Muscle of arm (tissue), 12 donors: ENCODE results near the gene NTM. TPM values are rescaled to one million over a fixed set of nuclear protein-coding genes. Genes with fewer than 3 reads are reported as not detected.
"Not testable (repeated sequence)": the region's sequence is repeated elsewhere in the genome, so short reads cannot be mapped to it uniquely, and the experiment has no call there.

ENCODE experiments used
- DNase-seq: peaks from one replicate; pipeline ENCODE4 v3.0.0-alpha.2; 2013
- polyA plus RNA-seq, 12 donors: library from polyadenylated mRNA; unstranded; fragments of 120-200 nt; gene quantifications; one replicate each; pipeline ENCODE4 v1.2.1, GENCODE V29; 2013; ENCODE audit not compliant: insufficient read length in 12 of 12

The NTM gene
- polyA plus RNA-seq, 12 donors, result 9.6 to 40.9 (median 22.3) TPM; not detected in 1

DNA sequence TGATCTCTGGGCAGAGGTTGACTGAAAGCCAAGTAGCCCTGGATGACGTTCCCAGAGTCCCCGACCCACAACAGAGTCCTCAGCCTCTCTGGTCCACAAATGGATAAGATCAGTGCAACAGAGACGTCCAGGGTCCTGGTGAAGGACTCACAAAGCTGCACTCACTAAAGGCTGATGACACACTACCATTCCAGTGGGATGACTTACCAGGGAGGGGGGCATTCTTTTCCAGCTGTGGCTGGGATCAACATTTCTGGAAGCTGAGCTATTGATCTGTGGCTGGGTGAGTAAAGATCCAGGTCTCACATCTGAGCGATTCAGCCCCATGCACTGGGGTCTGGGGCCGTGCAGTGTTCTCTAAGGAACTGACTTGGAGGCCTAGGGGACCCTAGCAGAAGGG, 296.2 kb downstream of the NTM start:
- no peak for DNase-seq

DNA sequence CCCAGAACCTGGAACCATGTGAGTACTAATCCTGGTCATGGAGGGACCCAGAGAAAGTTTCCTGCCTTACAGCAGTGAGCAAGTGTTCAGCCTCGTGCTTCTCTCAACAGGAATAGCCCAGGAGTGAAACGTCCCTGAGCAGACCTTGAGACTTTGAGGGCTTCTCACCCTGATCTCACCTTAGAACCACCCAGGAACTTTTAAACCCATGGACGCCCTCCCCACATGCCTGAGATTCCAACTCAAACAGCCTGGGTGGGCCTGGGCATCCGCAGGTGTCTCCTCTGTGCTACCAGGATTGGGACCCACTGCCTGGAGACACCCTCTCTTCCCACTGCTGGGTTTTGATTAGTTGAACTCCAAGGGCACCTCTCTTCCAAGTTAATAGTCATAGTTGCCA, 297.2 kb downstream of the NTM start:
- no peak for DNase-seq

DNA sequence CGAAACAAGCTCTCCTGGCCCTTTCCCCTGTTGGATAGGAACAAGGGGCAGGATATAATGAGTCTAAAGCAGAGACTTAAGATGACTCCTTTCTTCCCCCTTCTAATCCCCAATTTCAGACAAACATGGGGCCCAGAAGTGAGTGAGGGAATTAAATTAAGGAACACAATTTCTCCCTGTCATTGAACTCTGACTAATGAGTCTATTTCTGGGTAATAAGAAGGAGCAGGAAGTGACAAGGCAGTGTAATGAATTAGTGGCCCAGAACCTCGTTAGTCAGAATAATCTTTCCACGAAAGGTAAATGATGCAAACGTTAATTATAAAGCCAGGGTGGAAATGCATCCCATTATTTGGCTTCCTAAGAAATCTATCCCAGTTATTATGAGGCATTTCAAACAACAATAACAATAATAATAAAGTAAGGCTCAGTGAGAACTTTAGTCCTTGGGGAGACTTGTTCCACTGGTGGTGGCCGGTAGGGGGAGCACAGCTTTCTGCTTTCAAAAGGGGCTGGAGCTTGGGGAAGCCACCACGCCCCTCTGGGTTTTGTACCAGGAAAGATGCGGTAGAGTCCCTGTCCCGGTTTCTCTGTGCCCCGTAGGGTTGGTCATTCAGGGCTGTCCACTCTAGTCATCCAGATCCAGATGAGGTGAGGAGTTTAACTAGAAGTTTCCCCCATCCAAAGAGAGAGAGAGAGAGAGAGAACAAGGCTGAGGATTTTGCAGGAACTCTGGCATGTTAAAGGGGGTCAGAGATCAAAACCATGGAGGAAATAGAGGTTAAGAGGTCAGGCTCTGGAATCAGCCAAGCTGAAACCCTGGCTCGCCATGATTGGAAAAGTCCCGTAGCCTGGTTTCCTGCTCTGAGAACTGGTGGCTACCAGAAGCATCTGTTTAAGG, 298.3 kb downstream of the NTM start:
- DNase-seq, result no peak

DNA sequence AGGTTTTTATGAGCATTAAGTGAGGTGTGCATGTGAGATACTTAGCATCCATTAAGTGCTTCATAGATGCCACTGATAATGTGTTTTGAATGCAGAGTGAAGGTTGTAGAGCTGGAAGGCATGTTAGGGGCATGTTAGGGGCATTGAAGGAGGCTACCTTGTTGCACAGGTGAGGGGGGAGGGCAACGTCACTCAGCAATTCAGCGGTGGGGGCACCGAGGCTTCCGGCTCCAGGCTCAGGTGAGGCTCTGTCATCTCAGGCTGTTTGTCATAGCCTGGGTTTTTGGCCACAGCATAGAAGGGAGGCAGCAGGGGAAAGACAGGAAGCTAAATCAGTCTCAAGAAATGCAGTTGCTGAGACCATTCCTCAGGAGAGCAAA, 299.0 kb downstream of the NTM start:
- DNase-seq, result no peak

DNA sequence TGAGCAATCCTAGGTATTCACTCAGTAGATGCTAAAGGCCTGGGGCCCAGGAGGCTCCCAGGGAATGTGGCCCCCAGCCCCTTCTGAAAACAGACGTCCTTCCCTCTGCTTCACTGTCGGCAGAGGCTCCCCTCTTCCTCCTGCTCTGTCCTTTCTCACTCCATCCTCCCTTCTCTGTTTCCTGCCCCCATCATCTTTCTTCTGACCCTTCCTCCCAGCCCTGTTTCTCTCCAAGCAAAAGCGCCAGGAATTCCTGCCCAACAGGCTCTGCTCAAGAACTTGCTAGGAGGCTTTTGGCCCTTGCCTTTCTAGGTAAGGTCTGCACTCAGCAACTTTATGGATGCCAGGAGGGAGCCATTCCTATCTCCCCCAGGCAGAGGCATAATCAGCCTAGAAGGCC, 300.5 kb downstream of the NTM start:
- DNase-seq, result no peak

DNA sequence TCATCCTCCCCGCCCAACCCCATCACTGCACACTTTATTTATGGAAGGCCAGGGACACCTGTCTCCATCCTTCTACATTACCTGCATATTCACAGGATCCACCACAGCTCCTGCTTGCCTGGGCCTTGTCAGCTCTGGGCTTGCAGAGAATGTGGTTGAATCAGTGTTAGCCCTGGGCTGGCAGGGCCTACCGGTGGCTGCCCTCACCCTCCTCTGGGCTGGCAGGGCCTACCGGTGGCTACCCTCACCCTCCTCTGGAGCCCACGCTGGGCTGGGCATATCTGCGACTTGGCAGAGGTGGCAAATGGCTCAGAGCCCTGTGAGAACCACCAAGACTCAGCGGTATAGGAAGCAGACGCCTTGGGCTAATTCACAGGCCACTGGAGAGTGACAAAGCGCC, 300.9 kb downstream of the NTM start:
- no peak for DNase-seq

DNA sequence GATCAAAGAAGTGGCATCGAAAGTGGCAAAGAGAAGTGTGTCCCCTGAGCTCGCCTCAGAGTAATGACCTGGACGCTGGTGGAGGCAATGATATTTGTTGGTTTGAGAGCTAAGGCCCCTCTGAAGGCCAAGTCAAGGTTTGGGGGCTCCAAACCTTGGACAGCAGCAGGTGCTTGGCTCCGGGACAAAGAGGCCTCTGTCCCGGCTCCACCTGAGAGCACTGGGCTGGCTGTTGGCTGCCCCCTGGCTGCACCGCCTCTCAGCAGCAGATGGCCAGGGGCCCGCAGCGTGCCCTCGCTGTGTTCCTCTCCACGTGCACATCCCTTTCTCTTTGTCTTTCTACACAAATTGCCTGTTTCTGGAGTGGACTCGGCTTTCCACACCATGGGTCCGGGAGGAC, 301.3 kb downstream of the NTM start:
- no peak for DNase-seq

DNA sequence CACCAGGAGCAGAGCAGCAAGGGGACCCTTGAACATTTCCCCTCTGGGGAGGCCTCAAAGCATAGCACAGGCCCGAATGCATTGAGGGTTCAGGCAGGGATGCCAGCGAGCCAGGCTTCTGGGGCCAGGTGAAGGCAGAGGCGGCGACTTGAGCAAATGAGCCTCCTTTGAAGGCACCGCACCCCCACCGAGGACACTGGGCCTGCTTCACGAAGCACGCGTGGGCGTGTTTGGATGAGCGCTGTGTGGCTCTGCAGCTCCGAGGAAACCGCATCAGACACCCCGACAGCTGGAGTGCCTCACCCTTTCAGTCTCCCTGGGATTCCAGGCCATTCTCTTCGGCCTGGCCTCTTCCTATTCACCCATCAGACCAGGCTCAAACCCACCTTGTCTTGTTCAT, 301.8 kb downstream of the NTM start:
- no peak for DNase-seq

DNA sequence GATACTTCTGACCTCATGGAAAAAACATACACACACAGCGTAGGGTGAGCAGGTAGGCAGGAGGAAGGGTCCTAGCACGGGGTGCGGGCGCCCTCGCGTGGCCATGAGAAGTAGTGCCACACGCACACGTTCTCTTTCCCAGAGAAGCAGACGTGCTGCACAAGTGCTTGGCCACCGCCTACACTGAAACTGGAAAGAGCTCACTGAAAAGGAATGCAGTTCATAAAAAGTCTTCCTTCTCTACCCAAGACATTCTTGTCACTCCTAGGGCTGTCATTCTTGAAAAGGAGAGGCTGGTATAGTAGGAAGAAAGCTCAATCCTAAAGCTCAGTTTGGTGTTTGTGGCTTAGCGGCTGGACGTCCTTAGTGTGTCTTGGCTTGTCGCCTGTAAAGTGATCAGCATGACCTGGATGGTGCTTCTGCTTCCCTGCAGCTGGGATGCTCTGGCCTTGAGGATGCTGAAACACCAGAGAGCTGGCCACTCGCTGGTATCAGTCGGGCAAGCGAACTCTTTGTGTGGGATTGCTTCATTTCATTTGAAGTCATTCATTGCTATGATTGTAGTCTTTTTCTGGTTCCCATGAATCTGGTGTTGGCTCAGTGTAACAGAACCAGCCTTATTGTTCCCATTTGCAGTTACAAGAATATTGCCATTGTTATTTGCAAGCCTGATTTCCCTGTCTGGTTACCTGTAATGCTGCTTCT, 303.8 kb downstream of the NTM start:
- DNase-seq, result peak; percentile 77

DNA sequence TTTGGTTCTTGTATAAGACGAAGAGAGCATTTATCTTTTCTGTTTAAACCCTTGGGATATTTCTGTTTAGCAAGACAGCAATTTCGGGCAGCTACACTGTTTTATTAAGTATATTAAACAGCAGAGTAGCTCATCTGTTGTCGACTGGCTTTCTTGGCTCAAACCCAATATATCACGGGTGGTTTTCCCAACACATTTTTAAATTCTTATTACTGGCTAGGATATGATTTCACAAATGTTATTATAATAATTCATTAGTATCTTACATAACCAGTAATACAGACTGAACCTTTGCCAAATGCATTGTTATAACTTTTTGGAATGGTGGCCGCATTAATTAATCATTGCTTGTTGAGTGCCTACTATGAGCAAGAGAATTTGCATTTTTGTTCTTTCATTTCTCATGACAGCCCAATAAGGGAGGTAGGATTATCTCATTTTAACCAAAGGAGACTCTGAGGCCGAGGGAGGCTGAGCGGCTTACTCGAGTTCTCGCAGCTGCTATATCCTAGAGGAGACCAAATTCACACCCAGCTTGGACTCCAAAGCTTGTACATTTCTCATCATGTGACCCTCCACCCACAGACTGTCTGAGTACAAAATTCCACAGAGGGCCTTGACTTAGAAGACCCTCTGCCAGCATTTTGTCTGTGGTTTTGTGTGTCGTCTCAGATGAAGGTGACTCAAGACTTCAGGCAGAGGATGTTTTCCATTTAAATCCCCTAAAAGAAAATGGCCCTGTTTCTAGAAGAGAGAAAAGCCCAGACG, 304.9 kb downstream of the NTM start:
- no peak for DNase-seq

DNA sequence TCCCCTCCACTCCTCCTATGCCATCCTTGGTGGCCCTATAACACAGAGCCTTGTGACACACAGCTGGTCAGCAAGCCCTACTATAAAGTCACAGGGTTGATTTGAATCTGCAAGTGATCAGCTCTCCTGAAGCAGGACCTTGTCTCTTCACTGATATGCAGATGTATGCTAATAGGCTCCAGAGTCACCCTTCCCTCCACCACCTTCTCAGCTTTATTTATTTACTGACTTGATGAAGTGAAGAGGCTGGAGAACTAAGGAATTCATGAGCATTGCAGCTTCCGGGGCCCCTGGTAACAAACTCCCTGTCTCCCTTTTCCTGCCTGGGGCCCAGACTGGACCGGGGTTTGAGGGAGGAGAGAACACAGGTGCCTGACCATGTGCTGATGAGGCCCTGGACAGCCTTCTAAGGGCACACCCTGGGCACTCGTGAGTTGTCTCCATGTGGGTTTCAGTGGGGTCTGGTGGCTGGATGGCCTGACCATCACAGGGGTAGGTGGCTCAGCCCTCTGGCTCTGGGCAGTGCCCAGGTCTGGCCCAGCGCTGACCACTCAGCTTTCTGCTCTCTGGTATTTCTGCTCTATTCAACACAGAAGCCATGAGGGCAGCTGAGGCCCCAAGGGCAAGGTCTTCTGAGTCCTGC, 307.5 kb downstream of the NTM start:
- no peak for DNase-seq

DNA sequence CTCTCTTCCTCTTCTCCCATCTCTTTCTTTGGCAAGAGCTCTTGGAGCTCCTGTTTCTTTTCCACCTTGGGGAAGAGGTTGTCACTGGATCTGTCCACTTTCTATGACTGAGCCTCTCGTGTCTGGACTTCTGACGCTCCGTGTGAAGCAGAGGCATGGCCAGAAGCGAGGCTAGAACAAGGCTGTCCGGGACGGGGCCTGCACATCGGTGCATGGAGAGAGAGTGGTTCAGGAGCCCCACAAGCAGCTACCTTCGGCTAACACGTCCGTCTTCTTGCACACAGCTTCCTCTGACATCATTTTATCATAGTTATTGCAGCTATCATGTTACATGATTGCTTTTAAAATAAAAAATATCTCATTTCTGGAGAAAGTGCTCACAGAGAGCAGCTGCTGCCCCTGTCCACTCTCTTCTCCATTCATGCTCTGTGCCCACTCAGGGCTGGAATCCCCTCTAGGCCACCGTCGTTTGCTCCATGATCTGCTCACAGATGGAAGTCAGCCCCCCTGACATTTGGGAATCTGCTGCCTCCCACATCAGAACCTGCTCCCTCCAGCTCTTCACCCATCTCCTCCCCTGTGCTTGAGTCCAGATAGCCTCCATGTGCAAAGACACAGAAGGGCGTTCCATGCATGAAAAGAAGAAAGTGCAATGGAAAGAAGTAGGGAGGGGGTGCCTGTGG, 308.4 kb downstream of the NTM start:
- DNase-seq, result no peak

DNA sequence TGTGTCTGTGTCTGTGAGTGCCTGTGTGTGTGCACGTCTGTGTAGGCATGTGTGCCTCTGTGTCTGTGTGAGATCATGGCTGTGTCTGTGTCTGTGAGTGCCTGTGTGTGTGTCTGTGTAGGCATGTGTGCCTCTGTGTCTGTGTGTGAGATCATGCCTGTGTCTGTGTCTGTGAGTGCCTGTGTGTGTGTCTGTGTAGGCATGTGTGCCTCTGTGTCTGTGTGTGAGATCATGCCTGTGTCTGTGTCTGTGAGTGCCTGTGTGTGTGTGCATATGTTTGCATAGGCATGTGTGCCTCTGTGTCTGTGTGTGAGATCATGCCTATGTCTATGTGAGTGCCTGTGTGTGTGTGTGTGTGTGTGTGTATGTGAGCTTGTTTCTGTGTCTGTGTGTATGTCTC, 310.0 kb downstream of the NTM start:
- not testable (repeated sequence) for DNase-seq

DNA sequence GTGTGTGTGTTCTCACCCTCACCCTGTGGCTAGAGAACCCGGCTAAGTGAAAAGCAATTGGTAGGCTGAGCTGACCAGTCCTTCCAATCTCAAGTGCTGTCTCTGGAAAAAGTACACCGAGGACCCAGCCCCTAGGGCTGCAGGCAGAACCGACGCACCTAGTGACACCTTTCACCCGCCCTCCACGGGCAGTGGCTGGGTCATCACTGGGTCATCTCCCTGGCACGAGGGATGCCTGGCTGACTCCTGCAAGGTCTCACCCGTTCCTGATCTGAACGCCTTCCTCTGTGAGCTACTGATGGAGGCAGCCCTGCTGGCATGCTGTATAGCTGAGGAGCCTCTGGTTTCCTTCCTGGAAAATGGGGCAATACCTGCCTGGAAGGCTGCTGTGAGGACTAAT, 311.5 kb downstream of the NTM start:
- DNase-seq, result no peak

DNA sequence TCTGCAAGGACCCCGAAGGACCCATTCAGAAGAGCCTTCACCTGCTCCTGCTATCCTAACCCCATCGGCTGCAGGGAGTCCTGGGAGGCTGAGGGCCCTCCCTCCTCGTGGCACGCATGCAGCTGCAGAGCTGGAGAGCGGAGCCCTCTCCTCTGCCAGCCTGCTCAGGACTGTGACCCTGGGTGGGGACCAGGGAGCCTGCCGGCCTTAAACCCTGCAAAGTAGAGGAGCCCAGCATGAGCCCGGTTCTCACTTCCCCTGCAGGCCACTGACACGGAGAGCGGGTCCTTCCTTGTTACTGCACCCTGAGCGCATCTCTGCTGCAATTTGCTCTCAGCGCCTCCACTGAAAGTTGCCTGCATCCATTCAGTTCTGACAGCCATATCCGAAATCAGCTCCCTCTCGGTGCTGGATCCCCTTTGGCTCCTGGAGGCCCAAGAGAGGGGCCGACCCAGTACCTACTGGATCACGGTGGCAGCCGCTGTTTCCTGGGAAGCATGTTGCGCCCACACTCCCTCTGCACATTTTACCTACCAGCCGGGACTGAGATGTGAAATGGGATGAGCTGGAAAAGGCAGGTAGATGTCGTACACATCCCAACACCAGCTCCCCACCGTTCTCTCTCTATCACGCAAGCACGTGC, 312.1 kb downstream of the NTM start:
- DNase-seq, result no peak

DNA sequence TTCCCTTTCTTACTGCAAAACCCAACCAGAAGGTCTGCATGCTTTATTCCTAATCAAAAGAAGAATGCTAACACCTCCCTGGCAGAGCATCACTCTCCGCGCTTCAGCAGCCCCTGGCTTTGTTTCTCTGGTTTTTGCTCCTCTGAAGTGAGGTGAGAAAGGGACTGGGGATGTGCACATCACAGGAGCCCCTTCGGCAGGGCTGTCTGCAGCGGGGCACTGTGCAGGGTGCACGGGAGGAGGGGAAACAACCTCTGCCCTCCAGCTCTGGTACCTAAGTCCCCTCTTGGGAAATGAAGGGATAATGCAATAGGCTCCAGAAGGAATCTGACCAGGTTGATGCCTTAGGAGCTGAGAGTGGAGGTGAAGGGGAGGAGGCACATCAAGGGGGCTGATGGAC, 312.7 kb downstream of the NTM start:
- no peak for DNase-seq

DNA sequence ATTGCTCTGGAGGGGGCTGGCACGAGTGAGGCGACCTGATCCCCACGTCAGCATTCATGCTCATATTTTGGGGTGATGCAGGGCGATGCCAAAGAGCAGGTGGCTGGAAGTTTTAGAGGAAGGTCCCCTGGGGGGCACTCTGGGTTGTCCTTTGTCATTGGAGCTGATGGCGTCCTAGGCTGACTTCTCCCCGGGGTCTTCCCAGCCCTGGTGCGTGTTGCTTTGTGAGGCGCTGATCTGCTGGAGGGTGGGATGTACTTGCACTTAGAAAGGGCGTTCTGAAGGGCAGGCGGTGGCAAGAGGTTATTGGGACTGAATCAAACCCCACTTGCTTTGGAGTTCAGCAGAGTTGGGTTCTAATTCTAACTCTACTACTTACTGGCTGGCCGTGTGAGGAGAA, 313.3 kb downstream of the NTM start:
- no peak for DNase-seq

DNA sequence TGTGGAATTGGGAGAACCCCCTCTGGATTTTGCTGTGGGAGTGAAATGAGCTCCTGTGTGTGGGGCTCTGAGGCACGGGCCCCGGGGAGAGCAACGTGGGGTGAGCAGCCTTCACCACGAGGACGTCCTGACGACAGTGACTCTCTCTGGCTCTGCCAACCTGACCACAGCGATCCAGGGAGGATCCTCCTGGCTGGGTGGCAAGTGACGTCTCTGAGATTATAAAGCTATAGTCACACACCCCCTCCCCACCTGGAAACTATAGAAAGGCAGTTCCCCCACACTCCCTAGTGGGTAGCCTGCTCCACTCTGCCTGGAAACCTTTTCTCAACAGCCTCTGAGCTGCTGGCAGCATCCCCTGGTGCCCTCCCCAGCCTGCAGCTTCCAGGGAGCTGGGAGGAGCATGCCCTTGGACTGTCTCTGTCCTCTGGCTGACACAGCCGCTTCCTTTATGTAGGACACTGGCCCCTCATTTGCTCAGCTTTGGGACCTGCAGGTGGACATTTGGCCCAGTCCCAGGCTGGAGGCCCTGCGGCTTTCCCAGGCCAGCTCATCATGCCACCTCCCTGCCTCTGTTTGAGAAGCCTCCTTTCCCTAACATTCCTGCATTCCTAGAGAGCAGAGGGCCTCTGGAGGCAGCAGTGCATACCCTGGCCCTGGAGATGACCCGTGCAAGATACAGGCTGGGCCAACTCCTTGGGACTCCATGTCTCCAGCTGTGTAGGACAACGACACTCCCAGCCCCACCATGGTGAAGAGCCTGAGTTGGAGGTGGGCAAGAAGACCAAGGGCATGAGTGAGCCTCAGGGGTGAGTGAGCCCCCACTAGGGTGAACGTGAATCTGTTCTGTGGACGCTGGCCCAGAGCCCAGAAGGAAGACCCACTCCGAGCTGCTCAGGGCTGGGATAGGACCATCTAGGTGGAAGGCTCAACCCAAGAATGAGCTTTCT, 314.0 kb downstream of the NTM start:
- DNase-seq, result no peak

DNA sequence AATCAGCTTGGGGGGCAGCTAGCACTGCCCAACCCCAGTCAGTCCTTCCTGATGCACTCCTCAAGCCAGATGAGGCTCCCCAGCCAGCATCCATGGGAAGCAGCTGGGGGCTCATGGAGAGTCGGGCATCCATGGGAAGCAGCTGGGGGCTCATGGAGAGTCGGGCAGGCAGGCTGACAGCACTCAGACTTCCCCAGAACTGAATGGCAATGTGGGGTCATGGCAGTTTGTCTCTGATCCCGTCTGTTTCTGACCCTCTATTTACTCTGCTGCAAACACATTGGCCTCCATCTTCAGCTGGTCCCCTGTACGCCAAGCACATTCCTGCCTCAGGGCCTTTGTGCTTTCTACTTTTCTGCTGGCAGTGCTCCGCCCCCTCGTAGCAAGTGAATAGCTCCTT, 314.8 kb downstream of the NTM start:
- DNase-seq, result no peak

DNA sequence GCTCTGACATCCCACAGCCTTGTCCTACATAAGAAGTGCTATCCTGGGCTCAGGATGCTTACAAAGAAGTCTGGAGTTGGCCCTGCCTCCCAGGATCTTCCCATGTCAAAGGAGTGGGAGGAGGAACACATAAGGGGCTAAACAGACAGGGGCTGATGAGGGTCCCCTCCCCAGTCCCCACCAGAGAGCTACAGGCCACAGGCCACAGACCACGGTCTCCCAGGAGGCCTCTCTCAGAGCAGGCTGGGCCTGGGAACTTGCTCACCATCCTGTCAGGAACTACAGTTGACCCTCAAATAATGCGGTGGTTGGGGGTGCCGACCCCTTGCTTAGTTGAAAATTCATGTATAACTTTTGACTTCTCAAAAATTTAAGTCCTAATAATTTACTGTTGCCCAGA, 315.5 kb downstream of the NTM start:
- DNase-seq, result no peak
